LNCaP clone FGC (cell line): Measurements from ENCODE around the gene KCNK7.
A peak's percentile ranks its signal among the peaks of the same experiment; 100 is the strongest.

ENCODE experiments used
- DNase-seq: peaks from one replicate; pipeline ENCODE4 v3.0.0-alpha.2; 2011; ENCODE audit warnings: low read depth
- H3K4me3 ChIP-seq: 2 replicates; pipeline ENCODE4 v1.5.1; 2011; ENCODE audit warnings: mild to moderate bottlenecking, low read depth, low read length, control low read depth
- CTCF ChIP-seq: IDR thresholded peaks from 2 replicates; pipeline ENCODE4 v1.5.1; 2012; ENCODE audit warnings: mild to moderate bottlenecking; ENCODE audit not compliant: control insufficient read depth, insufficient read depth; ENCODE audit errors: extremely low read depth

KCNK7 gene

GRCh38 chr11:65590240-65590738 is 5.3 kb downstream of the KCNK7 start:
- DNase-seq: peak; percentile 17
- TF ChIP-seq CTCF: no peak
- H3K4me3 ChIP-seq: no peak overlapping the region

GRCh38 chr11:65589444-65590239 is 6.0 kb downstream of the KCNK7 start:
- no peak for TF ChIP-seq CTCF
- no peak overlapping the region for H3K4me3 ChIP-seq
- no peak for DNase-seq

GRCh38 chr11:65588199-65589054 is 7.2 kb downstream of the KCNK7 start:
- DNase-seq: no peak
- H3K4me3 ChIP-seq: no peak overlapping the region
- peak; percentile 42 for TF ChIP-seq CTCF

GRCh38 chr11:65586676-65587075 is 8.9 kb downstream of the KCNK7 start:
- DNase-seq: no peak
- no peak overlapping the region for H3K4me3 ChIP-seq
- TF ChIP-seq CTCF: no peak

- DNase-seq: no peak
- TF ChIP-seq CTCF: no peak
- no peak overlapping the region for H3K4me3 ChIP-seq
These were observed 9.4 kb downstream of the KCNK7 start for GRCh38 chr11:65586247-65586630.

- H3K4me3 ChIP-seq: no peak overlapping the region
- no peak for DNase-seq
- no peak for TF ChIP-seq CTCF
These were observed 10.0 kb downstream of the KCNK7 start for GRCh38 chr11:65585396-65586246.
